Breast epithelium (tissue), 4 donors: ENCODE data around the gene FIS1. TPM values are rescaled to one million over a fixed set of nuclear protein-coding genes. Genes with fewer than 3 reads are reported as not detected.
"Not testable (repeated sequence)": the region's sequence is repeated elsewhere in the genome, so short reads cannot be mapped to it uniquely, and the experiment has no call there.

Experiments used
- DNase-seq, 2 donors: peaks; one replicate each; pipeline ENCODE4 v3.0.0-alpha.2; 2019; ENCODE audit warnings: low spot score in 2 of 2
- H3K27ac ChIP-seq, 2 donors: fragments of 200-600 bp; sonication (generic) in 1 of 2; one replicate each; pipeline ENCODE4 v1.5.1; 2016 to 2019; ENCODE audit warnings: mild to moderate bottlenecking in 1 of 2
- H3K27me3 ChIP-seq, 2 donors: fragments of 200-600 bp; sonication (generic) in 1 of 2; one replicate each; pipeline versions ENCODE4 v1.5.1 to v1.6.0; 2017 to 2019; ENCODE audit warnings: control low read depth in 1 of 2, mild to moderate bottlenecking in 1 of 2
- H3K36me3 ChIP-seq: fragments of 200-600 bp; one replicate; pipeline ENCODE4 v1.5.1; 2019
- H3K4me1 ChIP-seq, 2 donors: fragments of 200-600 bp; sonication (generic); one replicate each; pipeline ENCODE4 v1.5.1; 2016 to 2019; ENCODE audit warnings: control low read depth in 1 of 2
- H3K4me3 ChIP-seq, 3 donors: fragments of 200-600 bp; sonication (generic); 1 replicate in 2 of 3; 2 replicates in 1 of 3; pipeline ENCODE4 v1.5.1; 2016 to 2019; ENCODE audit warnings: mild to moderate bottlenecking in 3 of 3, moderate library complexity in 2 of 3
- H3K9me3 ChIP-seq, 2 donors: fragments of 200-600 bp; sonication (generic) in 1 of 2; one replicate each; pipeline ENCODE4 v1.5.1; 2016 to 2019; ENCODE audit warnings: control low read depth in 1 of 2
- POLR2A ChIP-seq: fragments of 450-650 bp; IDR thresholded peaks from one replicate; pipeline ENCODE4 v1.6.1; 2016; ENCODE audit warnings: antibody characterized with exemption, mild to moderate bottlenecking, moderate library complexity
- POLR2AphosphoS5 ChIP-seq, 3 donors: sonication (generic); formaldehyde crosslinking; IDR thresholded peaks; one replicate each; pipeline ENCODE4 v1.6.1; 2017; ENCODE audit warnings: antibody characterized with exemption in 3 of 3
- intact Hi-C: fragments of 100-400 bp; cut with DNase I; formaldehyde crosslinking; loops from one replicate; pipeline ENCODE4 v1.15.1; 2023; ENCODE audit warnings: low total_unique reads
- total RNA-seq, 3 donors: library from RNA; depleted of rRNA; stranded (reverse); fragments of >200 nt; gene quantifications; one replicate each; pipeline ENCODE4 v1.1.0, GENCODE V29; 2016
- TF ChIP-seq, protein P1 (sequence below), 3 donors: fragments of 450-650 bp; IDR thresholded peaks; one replicate each; pipeline ENCODE4 v1.5.1; 2016 to 2017; ENCODE audit warnings: antibody characterized with exemption in 3 of 3, mild to moderate bottlenecking in 3 of 3, moderate library complexity in 3 of 3

Gene FIS1
- total RNA-seq, 3 donors from 2014 or later: 252 to 432 (median 278) TPM

DNA sequence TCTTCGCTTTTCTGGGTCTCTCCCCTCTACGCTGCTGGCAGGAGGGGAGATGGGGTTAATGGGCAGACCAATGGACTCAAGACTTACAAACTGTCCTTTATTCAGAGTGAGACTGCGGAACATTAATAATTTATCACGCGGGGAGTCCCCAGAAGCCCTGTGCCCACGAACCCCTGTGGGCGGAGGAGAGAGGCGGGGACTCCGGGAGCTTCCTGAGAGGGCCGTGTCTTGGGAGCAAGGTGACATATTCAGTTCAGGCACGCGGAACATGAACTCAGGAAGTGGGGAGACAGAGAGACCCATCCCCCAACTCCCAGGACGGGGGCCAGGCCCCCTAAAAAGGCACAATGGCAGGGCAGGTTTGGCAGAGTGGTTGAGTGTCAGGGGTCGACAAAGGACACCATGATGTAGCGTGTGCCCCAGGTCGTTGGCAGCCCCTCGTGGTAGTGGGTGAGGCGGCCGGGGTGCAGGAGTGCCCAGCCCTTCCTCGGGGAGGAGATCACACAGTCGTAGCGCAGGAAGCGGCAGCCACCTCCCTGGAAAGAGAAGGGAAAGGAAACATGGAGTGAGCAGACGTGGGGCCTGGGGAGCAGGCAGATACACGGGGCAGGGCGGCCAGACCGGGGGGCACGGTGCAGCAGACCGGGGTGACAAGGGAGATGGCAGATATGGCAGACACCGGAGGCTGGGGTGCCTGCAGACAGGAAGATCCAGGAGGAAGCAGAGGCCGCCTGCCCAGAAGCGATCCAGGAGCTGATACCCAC lies 38.8 kb downstream of the FIS1 start:
- TF ChIP-seq POLR2AphosphoS5 (IDR thresholded peaks at IDR 0.05) (no peak), POLR2A (no peak)
- TF ChIP-seq, protein P1, sequence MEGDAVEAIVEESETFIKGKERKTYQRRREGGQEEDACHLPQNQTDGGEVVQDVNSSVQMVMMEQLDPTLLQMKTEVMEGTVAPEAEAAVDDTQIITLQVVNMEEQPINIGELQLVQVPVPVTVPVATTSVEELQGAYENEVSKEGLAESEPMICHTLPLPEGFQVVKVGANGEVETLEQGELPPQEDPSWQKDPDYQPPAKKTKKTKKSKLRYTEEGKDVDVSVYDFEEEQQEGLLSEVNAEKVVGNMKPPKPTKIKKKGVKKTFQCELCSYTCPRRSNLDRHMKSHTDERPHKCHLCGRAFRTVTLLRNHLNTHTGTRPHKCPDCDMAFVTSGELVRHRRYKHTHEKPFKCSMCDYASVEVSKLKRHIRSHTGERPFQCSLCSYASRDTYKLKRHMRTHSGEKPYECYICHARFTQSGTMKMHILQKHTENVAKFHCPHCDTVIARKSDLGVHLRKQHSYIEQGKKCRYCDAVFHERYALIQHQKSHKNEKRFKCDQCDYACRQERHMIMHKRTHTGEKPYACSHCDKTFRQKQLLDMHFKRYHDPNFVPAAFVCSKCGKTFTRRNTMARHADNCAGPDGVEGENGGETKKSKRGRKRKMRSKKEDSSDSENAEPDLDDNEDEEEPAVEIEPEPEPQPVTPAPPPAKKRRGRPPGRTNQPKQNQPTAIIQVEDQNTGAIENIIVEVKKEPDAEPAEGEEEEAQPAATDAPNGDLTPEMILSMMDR (IDR thresholded peaks at IDR 0.05): no peak
- Histone ChIP-seq H3K4me3 (no peak overlapping the region), H3K27me3 (peaks cover 0 to 22% of the 10 kb centered on the region in 2 donors), H3K36me3 (no peaks in the 10 kb centered on the region), H3K27ac (no peak overlapping the region), H3K4me1 (no peaks in the 10 kb centered on the region), H3K9me3 (no peaks in the 10 kb centered on the region)
- no peak for DNase-seq
- intact Hi-C loops: loop anchor here (10.0 kb wide), 1 partner anchor 49 kb away; no protein-coding TSS in a partner anchor

- intact Hi-C loops: loop anchor here (10.0 kb wide), 1 partner anchor 51 kb away; no protein-coding TSS in a partner anchor
- not testable (repeated sequence) for DNase-seq
These were observed 40.8 kb downstream of the FIS1 start for GRCh38 chr7:101203740-101204738.

GRCh38 chr7:101202603-101202918 lies 42.3 kb downstream of the FIS1 start:
- H3K4me3 ChIP-seq: no peak overlapping the region
- H3K27ac ChIP-seq: no peak overlapping the region
- no peak for DNase-seq
- peaks cover 0 to 41% of the 10 kb centered on the region in 2 donors for H3K27me3 ChIP-seq
- no peaks in the 10 kb centered on the region for H3K4me1 ChIP-seq
- intact Hi-C loops: loop anchor here (10.0 kb wide), 1 partner anchor 52 kb away; no protein-coding TSS in a partner anchor
- TF ChIP-seq POLR2A (no peak), POLR2AphosphoS5 (IDR thresholded peaks at IDR 0.05) (no peak)
- TF ChIP-seq, protein P1 (IDR thresholded peaks at IDR 0.05): no peak
- no peaks in the 10 kb centered on the region for H3K36me3 ChIP-seq
- H3K9me3 ChIP-seq: no peaks in the 10 kb centered on the region

More at GRCh38 chr7:101203740-101204738, 40.8 kb downstream of the FIS1 start:
- peaks cover 0 to 34% of the 10 kb centered on the region in 2 donors for H3K27me3 ChIP-seq
- H3K27ac ChIP-seq, H3K4me1 ChIP-seq, H3K9me3 ChIP-seq, H3K4me3 ChIP-seq, H3K36me3 ChIP-seq: not testable (repeated sequence)

- peak overlapping the region in 2 of 3 donors; percentile 33 to 59 for H3K4me3 ChIP-seq
- no peaks in the 10 kb centered on the region for H3K4me1 ChIP-seq
- no peaks in the 10 kb centered on the region for H3K9me3 ChIP-seq
- intact Hi-C loops: loop anchor here (10.0 kb wide), 1 partner anchor 53 kb away; no protein-coding TSS in a partner anchor
- H3K36me3 ChIP-seq: no peaks in the 10 kb centered on the region
- TF ChIP-seq POLR2AphosphoS5 (IDR thresholded peaks at IDR 0.05): no peak
- TF ChIP-seq, protein P1 (IDR thresholded peaks at IDR 0.05): no peak
- no peak for TF ChIP-seq POLR2A
- peaks cover 0 to 41% of the 10 kb centered on the region in 2 donors for H3K27me3 ChIP-seq
- no peak for DNase-seq
- no peak overlapping the region for H3K27ac ChIP-seq
These were observed 42.9 kb downstream of the FIS1 start for GRCh38 chr7:101201695-101202602.
